HG02763 (cell line): ENCODE results near the gene VEPH1.

Source experiments
- ATAC-seq: cut with Tn5 transposase; IDR thresholded peaks from one replicate; pipeline ENCODE4 v1.9.1; 2021; ENCODE audit warnings: mild to moderate bottlenecking, moderate library complexity; ENCODE audit not compliant: unreplicated experiment

Gene VEPH1

DNA sequence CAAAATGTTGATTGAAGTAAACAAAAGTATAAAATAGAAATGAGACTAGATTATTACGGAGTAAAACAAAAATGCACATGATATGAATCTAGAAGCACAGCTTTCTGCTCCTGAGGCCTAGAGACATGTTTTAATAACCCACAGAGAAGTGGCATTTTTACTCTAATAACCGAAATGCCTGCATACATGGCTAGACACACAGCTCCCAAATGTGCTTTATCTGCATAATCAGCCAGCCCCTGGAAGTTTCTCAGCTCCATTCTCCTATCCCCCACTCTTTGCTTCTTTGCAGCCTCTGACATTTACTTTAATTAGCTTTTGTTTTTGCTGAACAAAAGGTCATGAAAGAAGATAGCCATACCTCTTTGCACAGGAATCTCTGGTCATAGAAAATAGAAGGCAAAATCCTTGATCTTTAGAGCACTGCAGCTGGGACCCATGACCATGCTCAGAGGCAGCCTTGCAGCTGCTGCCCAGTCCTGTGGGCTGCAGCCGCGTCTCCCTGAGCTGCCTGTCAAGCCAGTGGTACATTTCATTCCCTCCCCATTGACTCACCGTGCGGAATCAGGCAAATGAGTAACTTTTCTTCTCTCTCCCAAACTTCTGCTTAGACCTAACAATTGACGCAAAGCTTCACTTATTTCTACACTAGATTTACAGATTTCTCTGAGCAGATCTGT lies at the start of gene VEPH1:
TSS of gene VEPH1 (minus strand) at position 501 of the 680 bp plus-strand sequence. CDS start 8,067 bp downstream, outside the sequence.
- no peak for ATAC-seq

DNA sequence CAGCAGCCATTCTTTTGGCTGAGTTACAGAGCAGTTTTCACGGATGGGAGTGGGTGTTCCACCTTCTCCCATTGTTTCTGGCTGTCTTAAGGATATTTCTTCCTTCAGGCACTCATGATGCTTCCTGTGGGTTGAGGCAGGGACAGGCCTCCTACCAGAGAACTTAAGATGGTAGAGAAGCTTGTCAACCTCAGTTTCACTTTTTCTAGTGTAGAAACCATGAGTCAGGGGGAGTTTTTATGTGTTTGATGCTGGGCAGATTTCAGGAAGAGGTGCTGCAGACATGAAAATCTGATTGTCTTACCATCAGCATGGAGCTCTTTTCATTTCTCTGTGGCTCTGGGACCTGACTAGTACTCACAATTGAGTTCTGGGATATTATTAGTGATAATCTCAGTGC lies 48.7 kb upstream of the VEPH1 start:
- no peak for ATAC-seq

DNA sequence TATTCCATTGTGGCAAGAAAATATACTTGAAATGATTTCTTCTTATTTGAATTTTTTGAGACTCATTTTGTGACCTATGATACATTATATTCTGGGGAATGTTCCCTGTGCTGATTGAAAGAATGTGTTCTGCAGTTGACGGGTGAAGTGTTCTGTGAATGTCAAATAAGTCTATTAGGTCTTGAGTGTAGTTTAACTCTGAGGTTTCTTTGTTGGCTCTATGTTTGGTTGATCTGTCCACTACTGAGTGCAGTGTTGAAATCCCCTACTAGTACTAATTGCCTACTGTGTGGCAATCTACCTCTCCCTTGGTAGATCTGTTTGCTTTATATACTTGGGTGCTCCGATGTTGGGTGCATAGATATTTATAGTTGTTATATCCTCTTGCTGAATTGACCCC lies 46.3 kb upstream of the VEPH1 start:
- no peak for ATAC-seq

DNA sequence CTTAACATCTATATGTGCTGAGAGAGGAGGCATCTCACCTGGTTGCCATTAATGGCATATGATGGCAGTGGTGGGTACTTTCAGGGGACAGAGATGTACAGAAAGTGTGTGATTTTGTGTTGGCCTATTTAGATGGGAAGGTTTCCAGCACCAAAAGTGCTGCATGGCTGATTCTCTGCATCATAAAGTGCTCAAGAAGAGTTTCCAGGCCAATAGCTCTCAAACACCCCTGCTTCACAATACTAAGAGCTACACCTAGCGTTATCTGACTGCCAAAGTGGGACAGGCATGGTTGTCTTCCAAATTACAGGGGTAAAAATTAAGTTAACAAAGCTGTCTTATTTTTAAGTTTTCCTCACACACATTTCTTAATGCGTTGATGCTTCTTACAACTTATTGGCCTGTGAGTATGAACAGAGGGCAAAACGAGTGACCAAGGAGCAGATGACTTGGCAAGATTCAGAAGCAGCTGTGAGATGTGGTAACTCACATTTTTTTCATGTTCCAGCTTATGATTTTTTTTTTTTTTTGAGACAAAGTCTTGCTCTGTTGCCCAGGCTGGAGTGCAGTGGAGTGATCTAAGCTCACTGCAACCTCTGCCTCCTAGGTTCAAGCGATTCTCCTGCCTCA lies 41.4 kb upstream of the VEPH1 start:
- no peak for ATAC-seq

DNA sequence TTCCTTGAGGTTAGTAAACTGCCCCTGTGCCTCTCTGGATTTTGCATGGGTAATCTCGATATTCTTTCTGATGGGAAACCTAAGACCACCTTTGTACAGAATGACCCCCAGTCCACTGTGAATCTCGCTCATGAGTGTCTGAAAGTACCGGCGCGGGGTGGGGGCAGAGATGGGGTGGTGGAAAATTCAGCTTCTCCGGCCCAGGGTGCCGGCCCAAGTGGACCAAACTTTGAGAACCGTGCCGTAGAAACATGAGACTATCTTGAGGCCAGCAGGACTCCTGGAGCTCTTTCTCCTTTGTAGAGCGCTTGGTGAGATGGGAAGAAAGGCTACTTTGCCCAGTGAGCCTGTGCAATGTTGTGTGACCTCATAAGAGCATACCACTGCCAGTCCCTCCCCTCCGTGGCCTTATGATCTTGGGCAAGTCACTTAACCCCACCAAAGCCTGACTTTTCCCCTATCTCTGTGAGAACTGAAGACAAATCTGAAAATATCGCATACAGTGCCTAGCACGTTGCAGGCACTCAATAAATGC lies 40.4 kb upstream of the VEPH1 start:
- ATAC-seq, result no peak

DNA sequence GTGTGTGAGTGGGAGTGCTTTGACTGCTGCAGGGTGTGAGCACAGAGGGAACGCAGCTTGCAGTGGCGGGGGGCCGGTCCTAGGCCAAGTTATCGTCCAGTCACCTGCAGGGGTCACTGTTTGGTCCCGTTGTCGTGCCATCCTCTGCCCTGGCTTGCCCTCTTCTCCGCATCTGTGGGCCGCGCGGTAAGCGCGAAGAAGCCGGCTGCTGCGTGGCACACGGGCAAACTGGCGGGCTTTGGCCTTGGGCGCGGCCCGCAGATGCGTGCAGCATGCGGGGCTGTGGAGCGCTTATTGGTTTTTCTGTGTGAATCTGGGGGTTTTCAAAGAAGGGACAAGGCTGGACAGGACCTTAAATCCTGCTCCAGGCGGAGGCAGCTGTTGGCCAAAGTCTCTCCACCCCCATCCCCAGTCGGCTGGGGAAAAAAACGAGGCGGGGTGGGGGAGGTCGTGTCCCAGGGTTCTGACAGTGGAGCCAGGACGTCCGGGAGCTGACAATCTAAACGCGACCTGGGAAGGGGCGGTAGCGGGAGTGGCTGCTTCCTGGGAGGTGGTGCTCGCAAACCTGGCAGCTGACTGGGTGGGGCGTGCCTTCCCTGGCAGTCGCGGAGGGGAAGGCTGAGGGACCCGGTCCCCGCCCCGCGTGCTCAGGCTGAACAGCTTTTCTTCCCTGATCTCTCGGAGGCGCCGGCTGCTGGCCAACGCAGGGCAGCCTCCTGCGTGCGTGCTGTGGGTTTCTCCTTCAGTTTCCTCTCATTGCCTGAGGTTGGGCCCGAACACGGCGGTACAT lies 39.7 kb upstream of the VEPH1 start:
- no peak for ATAC-seq

DNA sequence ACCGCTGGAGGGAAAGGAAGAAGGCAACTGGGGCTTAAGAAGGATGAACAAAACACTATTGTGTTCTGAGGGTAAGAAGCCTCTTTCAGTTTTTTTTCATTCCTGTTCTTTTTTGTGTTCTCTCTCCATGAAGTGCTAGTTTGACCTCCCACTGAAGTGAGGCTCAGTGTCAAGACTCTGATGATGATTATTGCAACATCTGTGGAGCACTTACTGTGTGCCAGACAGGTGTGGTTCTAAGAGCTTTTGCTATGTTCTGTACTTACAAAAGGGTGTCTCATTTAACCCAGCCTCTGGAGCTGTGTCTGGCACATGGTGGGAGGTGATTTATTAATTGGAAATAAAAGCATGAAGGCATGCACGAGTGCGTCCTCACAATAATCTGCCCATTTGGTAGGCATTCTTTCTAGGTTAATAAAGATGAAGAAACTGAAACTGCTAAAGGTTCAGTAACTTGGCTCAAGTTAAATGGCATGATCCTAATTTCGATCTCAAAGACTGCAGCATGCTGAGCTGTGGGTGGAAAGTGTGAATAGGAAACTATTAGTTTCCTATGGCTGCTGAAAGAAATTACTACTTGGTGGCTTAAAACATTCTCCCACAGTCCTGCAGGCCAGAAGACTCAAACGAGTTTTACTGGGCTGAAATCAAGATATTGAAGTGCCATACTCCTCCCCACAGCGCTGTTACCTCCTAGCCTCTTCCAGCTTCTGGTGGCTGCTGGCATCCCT lies 38.5 kb upstream of the VEPH1 start:
- no peak for ATAC-seq

DNA sequence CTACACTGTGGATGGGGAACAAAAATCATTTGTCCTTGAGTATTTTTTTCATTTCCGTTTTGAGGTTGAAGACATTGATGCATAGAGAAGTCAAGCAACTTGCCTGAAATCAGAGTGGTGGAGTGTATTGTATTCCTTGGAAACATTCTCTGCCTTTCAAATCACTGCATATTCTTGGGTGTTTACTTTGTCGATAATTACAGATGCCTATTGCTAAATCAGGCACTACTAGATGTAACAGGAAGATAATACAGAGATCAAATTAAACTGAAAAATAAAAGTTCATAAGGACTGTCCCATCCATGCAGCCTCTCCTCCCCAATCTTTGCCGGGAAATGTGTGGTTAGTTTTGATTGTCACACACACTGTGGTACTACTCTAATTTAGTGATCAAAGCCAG lies 37.4 kb upstream of the VEPH1 start:
- ATAC-seq, result no peak

DNA sequence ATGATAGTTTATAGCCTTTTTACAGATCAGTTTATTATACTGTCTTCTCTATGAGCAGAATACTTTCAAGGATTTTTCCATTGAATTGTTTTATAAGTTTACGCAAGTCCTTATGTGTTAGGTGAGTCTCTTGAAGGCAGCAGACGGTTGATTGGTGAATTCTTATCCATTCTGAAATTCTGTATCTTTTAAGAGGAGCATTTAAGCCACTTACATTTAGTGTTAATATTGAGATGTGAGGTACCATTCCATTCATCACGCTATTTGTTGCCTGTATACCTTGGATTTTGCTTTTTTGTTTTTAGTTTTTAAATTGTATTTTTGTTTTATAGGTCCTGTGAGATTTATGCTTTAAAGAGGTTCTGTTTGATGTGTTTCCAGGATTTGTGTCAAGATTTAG lies 32.5 kb upstream of the VEPH1 start:
- no peak for ATAC-seq

DNA sequence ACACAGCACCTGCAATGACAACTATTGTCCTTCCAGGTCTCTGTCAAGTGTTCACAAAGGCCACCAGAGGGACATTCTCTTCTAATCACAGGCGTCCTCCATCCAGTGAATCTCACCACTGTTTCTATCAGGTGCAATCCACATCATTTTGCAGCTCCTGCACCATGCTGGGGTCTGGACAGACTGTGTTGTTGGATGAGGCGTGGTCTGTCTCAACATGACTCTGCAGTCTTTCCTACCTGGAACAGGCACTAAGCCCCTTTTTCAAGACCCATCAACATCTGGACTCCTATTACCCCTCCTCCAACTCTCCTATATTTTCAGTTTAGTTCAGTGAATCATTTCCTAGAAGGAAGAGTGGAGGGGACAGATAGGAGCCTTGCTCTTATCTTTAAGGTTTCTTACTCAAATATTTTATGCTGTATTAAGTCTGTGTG lies 31.5 kb upstream of the VEPH1 start:
- ATAC-seq, result no peak

DNA sequence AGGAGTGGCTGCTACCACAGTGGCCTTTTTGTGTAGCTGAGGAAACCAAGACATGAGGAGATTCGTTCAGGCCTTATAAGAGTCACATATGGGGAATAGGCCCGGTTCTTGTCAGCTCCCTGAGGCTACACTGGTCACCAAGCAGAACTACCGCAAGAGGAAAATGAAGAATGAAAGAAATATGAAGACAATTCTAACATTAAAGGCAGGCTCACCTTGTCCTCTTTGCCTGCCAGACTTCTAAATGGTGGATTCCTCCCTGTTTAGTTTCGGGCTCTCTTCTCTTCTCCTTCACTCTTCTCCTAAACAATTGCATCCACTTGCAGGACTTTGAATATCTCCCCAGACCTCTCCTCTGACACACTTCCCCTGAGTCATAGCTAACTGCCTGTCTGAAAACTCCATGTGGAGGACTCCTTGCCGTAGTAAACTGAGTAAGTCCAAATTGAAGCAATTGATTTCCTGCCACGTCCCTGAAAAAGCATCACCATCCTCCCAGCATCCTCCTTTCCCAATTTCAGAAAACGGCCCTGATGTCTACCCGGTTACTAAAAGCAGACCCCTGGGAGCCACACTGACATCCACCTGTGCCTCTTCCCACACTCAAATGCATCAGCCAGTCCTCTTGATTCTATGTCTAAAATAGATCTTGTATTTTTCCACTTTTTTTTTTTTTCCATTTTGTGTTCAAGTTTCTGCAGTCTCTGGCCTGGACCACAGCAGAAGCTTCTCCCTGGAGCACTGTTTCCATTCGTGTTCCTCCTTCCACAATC lies 30.3 kb upstream of the VEPH1 start:
- no peak for ATAC-seq

DNA sequence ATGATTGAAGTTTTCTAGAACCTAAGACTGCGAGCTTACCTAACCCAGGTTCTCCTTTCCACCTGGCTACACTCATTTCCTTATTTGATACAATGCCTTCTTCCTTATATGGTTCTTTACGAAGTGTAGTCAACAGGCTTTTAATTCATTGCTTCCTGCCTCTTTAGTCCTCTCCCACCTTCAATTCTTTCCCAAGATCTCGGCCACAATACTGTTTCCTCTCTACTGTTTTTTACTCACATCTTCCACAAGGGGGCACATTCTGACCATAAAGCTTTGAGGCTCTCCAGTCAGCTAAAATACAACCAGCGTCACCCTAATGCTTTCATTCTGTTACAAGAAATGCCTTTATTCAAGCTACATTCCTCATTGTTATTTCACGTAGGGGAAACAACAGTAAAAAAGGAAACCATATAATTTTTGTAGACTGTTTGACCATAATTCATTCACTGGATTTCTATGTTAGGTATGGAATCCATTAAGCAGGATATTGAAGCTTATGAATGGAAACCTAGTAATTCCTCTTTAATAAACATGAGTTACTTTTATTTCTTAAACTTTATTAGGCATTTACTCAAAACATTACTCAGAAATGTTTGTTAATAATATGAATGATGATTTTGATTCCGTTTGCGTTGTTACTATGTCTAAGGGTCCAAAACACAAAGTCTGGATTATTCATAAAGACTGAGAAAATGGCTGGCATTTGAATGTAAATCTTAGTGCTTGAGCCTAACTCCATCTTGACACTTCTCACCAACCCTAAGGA lies 29.5 kb upstream of the VEPH1 start:
- no peak for ATAC-seq

DNA sequence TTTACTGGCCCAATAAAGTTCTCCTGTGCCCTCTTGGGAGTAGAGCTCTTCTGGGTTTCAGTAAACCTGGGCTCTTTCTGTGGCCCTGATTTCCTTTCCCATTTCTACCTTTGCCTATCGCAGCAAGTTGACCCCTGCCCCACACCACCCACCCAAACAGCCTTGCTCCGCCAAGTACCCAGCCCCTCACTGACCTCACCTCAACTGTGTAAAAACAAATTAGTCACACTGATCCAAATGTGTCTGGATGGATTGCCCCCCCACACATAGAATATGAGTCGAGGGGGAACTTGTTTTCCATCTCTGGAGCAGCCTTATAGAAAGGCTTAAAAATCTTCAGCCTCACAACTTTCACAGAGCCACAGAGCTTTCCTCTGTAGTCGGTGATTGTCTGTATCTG lies 28.6 kb upstream of the VEPH1 start:
- ATAC-seq, result no peak

DNA sequence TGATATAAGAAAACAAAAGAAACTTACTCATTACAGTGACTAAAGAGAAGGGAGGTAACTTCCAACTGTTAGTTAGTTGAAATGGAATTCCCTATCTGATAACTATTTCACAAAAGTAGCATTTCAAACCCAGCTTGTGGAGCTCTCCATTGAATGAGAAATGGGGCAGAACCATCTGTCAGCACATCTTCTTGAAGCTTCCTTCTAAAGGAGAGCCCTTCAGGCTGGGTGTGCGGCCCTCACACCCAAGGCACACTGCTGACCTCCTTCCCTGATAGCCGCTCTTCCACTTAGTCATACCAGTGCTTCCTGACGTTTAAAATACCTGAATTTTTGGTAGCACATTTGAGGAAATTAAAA lies 28.1 kb upstream of the VEPH1 start:
- no peak for ATAC-seq

DNA sequence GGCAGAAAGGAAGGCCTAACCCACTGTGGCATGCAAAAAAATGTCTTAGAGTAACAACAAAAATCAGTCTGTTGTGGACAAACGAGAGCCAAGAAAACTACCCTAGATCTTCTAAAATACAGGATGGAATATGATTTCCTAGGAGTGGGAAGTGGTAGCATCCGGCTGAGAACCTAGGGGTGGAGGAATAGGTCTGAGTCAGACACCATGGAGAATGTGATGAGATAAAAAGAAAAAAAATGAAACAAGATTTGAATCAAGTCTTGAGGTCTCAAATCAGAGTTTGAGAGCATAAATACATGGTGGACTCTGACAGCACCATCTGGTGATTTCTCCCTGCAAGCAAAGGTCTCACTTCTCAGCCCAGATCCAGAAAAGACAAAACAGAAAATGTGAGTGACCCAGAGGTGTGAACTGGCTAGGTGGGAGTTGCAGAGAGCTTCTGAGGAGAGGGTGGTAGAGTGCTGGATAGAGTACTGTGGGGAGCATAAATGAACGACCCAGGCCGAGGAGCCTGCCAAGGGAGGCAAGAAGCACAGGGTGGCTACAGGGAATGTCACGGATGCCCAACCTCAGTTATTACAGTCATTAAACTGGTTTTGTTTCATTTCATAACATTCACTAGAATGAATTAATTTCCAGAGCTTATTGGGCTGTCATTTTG lies 27.6 kb upstream of the VEPH1 start:
- no peak for ATAC-seq

DNA sequence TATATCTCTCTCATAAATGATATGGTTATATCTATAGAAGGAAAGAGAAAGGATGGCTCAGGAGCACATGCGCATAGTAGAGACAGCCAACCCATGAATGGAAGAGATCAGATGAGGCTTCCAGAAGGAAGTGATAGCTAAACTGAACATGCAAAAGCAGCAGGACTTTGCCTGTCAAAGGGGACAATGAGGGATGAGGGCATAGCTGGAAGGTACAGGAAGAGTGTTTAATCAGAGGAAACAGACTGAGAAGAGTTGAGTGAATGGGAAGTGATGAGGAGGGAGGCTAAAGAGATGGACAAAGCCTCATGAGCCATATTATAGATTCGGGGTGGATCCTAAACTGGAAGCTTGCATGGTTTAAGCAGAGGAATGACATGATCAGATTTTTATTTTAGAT lies 26.5 kb upstream of the VEPH1 start:
- ATAC-seq, result no peak

DNA sequence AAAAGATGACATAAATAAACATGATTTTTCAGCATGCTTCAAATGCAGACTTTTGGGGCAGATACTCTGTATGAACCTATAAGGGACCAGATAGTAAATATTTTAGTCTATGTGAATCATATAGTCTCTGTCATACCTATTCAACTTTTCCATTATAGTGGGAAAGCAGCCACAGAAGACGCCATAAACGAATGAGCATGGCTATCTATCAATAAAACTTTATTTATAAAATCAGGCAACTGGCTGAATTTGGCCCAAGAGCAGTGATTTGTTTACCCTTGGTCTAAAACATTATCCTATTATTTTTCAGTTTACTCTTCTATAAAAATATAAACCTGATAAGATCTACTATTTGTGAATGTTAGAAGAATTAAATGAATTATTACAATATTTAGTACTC lies 25.9 kb upstream of the VEPH1 start:
- ATAC-seq, result no peak

DNA sequence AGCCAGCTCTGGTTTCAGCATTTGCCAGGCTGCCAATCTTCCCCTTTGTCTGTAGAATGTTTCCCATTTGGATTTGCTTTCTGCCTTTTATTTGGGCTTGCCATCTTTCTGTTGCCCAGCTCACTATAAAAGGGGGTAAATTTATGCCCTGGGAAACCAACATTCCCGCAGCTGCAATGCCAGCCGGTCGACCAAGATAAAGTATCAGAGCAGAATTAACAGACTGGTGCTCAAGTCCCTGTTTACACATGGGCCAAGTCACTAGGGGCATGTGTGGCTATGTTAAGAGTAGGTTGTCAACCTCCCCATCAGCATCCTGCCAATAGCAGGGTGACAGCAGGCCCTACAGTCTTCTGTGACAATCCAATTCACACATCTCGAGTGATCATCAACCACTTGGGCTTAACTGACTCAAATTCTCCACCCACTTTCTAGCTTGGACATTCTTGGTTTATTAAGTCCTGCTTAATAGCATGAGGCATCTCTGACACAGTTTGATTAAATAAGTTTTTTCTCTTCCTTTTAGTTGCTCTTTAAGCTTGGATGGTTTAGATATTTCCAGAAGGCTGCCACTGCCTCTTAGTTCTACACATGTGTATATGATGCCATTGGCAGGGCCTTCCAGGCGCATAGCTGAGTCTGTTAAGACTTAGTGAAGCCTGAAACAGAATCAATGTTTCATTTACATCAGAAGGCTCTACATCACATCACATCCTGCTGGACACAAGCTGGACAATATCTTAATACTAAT lies 24.1 kb upstream of the VEPH1 start:
- ATAC-seq, result no peak
